Spleen (tissue), 11 donors: ENCODE measurements around the gene DUSP9. TPM values are rescaled to one million over a fixed set of nuclear protein-coding genes. Genes with fewer than 3 reads are reported as not detected.
"Not testable (repeated sequence)": the region's sequence is repeated elsewhere in the genome, so short reads cannot be mapped to it uniquely, and the experiment has no call there.

Experiments
- DNase-seq: peaks from one replicate; pipeline ENCODE4 v3.0.0-alpha.2; 2020
- H3K27ac ChIP-seq, 8 donors: fragments of 200-600 bp; sonication (generic) in 7 of 8; 1 replicate in 4 of 8; 2 replicates in 4 of 8; pipeline versions ENCODE4 v1.5.0 to v1.8.0; 2016 to 2021; ENCODE audit warnings: inconsistent platforms in 4 of 8, mild to moderate bottlenecking in 4 of 8, moderate library complexity in 1 of 8
- H3K27me3 ChIP-seq, 7 donors: fragments of 200-600 bp; sonication (generic) in 6 of 7; replicated peaks in 1 of 7; 1 replicate in 4 of 7; 2 replicates in 3 of 7; pipeline versions ENCODE4 v1.5.0 to v1.8.0; 2016 to 2021; ENCODE audit warnings: inconsistent platforms in 3 of 7, mild to moderate bottlenecking in 1 of 7
- H3K36me3 ChIP-seq, 6 donors: fragments of 200-600 bp; sonication (generic) in 5 of 6; 1 replicate in 4 of 6; 2 replicates in 2 of 6; pipeline versions ENCODE4 v1.5.0 to v1.8.0; 2016 to 2021; ENCODE audit warnings: inconsistent platforms in 2 of 6
- H3K4me1 ChIP-seq, 6 donors: fragments of 200-600 bp; sonication (generic) in 5 of 6; 1 replicate in 3 of 6; 2 replicates in 3 of 6; pipeline versions ENCODE4 v1.5.0 to v1.8.0; 2016 to 2021; ENCODE audit warnings: inconsistent platforms in 3 of 6
- H3K4me3 ChIP-seq, 8 donors: fragments of 200-600 bp; sonication (generic) in 7 of 8; 1 replicate in 4 of 8; 2 replicates in 4 of 8; pipeline versions ENCODE4 v1.5.0 to v1.8.0; 2016 to 2021; ENCODE audit warnings: inconsistent platforms in 4 of 8, mild to moderate bottlenecking in 4 of 8, moderate library complexity in 2 of 8
- H3K9me3 ChIP-seq, 8 donors: fragments of 200-600 bp; sonication (generic) in 7 of 8; 1 replicate in 4 of 8; 2 replicates in 4 of 8; pipeline versions ENCODE4 v1.5.0 to v1.8.0; 2016 to 2021; ENCODE audit warnings: inconsistent platforms in 4 of 8
- POLR2A ChIP-seq, 3 donors: fragments of 450-650 bp; IDR thresholded peaks; one replicate each; pipeline ENCODE4 v1.5.1; 2017; ENCODE audit warnings: antibody characterized with exemption in 3 of 3, mild to moderate bottlenecking in 1 of 3
- POLR2AphosphoS5 ChIP-seq, 3 donors: sonication (generic); formaldehyde crosslinking; IDR thresholded peaks; one replicate each; pipeline ENCODE4 v1.5.1; 2017; ENCODE audit warnings: antibody characterized with exemption in 3 of 3
- WGBS, 5 donors: extraction: QIAGEN DNeasy Blood & Tissue Kit in 3 of 5; methylation state at CpG; one replicate each; pipeline versions ENCODE4 v1.1.5 to v1.1.7; 2013 to 2018; 5-methylcytosine and 5-hydroxymethylcytosine counted together
- intact Hi-C: fragments of 100-400 bp; cut with DNase I; formaldehyde crosslinking; loops from one replicate; pipeline ENCODE4 v1.15.0; 2023; ENCODE audit warnings: low total_unique reads
- polyA plus RNA-seq, 3 donors: library from polyadenylated mRNA; stranded (reverse); fragments of 200-250 nt; gene quantifications; one replicate each; pipeline ENCODE4 v1.2.1, GENCODE V29; 2013
- small RNA-seq, 4 donors: library from RNA; depleted of rRNA; stranded (forward); fragments of <200 nt; gene quantifications; one replicate each; pipeline ENCODE3, GENCODE V24; 2016
- total RNA-seq, 7 donors: library from RNA; depleted of rRNA in 3 of 7; stranded (reverse); fragments of >200 nt in 3 of 7; fragmentation: NEBNext Ultra II Directional in 4 of 7; extraction: Animal tissue kit (Norgen Biotek cat#: 25700) in 4 of 7; gene quantifications; one replicate each; pipeline versions ENCODE4 v1.1.0 to v1.2.1, GENCODE V29; 2016 to 2021
- TF ChIP-seq, protein P1 (sequence below), 11 experiments: fragments of 200-600 bp in 7 of 11; fragments of 450-650 bp in 4 of 11; sonication (generic) in 4 of 11; IDR thresholded peaks in 8 of 11; conservative IDR thresholded peaks in 3 of 11; 1 replicate in 7 of 11; 2 replicates in 4 of 11; pipeline versions ENCODE4 v1.4.0 to v1.8.0; 2016 to 2021; ENCODE audit warnings: antibody characterized with exemption in 11 of 11, inconsistent platforms in 4 of 11, mild to moderate bottlenecking in 1 of 11
- donor health status: healthy with polysubstance abuse.
- donor health status: DM: no; HTN: no; CAD: no; lungs with moderate emphysema.
- donor health status: DM: no; HTN: no; CAD: no.
- donor health status: Bipolar disorder and iron deficiency.
- donor health status: healthy.
- donor health status: DM: no; HTN: no; CAD: no.
- donor health status: DM: yes; HTN: yes; CAD: no.

The DUSP9 gene
- total and polyA plus RNA-seq, 10 donors = 0.09 to 0.17 TPM; not detected in 8

DNA sequence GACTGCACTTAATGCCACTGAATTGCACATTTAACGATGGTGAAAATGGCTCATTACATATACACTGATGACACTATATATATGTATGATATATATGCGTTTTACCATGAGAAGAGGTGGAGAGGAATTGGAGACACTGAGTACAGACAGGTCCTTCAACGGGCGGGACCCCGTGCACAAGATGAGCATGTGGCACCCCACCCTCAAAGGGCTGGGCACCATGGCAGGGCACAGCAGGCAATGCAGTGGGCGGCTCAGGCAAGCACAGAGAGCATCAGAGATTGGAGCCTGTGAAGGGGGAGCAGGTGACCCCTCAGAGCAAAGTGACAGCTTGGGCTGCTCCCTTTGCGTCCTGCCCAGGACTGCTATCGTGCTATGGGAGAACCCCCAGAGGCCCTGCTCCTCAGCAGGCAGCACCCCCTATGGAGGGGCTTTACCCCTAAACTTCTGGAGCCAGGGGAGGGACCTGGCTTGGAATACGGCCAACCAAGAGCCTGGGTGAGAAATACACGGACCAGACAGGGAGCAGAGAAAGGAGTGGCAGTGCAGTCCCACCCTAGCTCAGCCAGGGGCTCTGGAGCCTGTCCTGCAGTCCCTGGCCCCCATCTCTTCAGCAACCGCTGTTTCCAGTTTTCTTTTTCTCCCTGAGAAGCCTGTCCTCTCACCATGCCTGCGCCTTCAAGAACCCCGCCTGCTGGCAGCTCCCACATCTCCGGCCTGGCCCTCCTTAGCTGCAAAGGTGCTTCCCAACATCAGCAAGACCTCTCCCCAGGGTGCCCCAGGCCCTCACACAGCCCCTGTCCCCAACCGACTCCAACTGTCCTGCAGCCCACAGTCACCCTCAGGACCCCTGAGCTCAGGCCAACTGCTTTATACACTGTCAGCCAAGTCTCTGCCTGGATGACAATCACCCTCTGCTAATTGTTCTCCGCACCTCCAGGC lies 51.2 kb downstream of the DUSP9 start:
- 83 to 99% (median 92%) methylated on average over 10 to 15 of the region's 16 CpGs for WGBS, 5 donors
- intact Hi-C loops = no loop called here
- peaks cover 0 to 6% (median 0%) of the 10 kb centered on the region in 6 donors for H3K4me1 ChIP-seq
- TF ChIP-seq, protein P1, sequence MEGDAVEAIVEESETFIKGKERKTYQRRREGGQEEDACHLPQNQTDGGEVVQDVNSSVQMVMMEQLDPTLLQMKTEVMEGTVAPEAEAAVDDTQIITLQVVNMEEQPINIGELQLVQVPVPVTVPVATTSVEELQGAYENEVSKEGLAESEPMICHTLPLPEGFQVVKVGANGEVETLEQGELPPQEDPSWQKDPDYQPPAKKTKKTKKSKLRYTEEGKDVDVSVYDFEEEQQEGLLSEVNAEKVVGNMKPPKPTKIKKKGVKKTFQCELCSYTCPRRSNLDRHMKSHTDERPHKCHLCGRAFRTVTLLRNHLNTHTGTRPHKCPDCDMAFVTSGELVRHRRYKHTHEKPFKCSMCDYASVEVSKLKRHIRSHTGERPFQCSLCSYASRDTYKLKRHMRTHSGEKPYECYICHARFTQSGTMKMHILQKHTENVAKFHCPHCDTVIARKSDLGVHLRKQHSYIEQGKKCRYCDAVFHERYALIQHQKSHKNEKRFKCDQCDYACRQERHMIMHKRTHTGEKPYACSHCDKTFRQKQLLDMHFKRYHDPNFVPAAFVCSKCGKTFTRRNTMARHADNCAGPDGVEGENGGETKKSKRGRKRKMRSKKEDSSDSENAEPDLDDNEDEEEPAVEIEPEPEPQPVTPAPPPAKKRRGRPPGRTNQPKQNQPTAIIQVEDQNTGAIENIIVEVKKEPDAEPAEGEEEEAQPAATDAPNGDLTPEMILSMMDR (IDR thresholded peaks at IDR 0.05 in 8 of 11, conservative IDR thresholded peaks at IDR 0.05 in 3 of 11) = no peak
- peak in 1 of 3 donors; percentile 6 for TF ChIP-seq POLR2AphosphoS5 (IDR thresholded peaks at IDR 0.05)
- no peaks in the 10 kb centered on the region for H3K9me3 ChIP-seq
- H3K4me3 ChIP-seq = no peak overlapping the region
- peaks cover 0 to 90% (median 19%) of the 10 kb centered on the region in 6 donors for H3K36me3 ChIP-seq
- H3K27me3 ChIP-seq = no peaks in the 10 kb centered on the region
- no peak for DNase-seq
- H3K27ac ChIP-seq = peak overlapping the region in 1 of 8 donors; percentile 59

DNA sequence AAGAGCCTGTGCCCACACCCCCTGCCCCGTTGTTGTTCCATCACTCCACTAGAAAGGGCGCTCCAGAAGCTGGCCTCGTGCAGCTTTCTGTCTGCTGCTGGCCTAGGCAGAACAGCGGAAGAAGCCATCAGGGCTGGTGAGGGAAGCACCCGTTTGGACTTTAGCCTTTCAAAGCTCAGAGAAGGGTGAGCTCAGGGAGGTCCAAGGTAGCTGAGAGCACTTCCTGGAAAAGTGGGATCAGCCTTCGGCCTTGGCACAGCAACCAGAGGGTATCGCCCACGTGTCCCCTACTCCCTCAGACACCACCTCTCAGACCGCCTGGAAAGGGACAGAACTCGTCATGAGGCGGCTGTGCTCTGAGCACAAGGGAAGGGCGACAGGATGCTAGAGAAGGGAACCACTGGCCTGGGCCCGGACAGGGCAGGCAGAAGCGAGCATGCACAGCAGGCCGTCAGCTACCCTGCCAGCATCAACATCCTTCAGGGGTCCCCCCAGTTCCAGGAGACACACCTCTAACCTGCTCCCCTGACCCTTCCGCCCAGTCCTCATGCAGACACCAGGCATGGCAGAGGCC lies 52.3 kb downstream of the DUSP9 start:
- H3K9me3 ChIP-seq, DNase-seq, H3K4me1 ChIP-seq, H3K27me3 ChIP-seq, H3K4me3 ChIP-seq, intact Hi-C loops: not testable (repeated sequence)
- TF ChIP-seq POLR2AphosphoS5 (IDR thresholded peaks at IDR 0.05) = peak in 2 of 3 donors; percentile 7 to 16
- Histone ChIP-seq H3K36me3 (peaks cover 0 to 97% (median 26%) of the 10 kb centered on the region in 6 donors), H3K27ac (peak overlapping the region in 4 of 8 donors; percentile 55 to 63 (median 60))
- WGBS, 5 donors = 73 to 89% (median 84%) methylated on average over 5 to 16 of the region's 16 CpGs

GRCh38 chrX:153699784-153700371 lies 52.9 kb downstream of the DUSP9 start:
- Histone ChIP-seq H3K36me3 (peaks cover 0 to 98% (median 26%) of the 10 kb centered on the region in 6 donors), H3K27ac (peak overlapping the region in 5 of 8 donors; percentile 42 to 63 (median 59))
- H3K27me3 ChIP-seq, intact Hi-C loops, H3K4me1 ChIP-seq, H3K9me3 ChIP-seq, H3K4me3 ChIP-seq: not testable (repeated sequence)
- 76 to 86% (median 81%) methylated on average over 12 to 18 of the region's 18 CpGs; no CpG with 5 or more reads in 1 of the 5 donors for WGBS, 5 donors
- DNase-seq = peak; percentile 78
- peak in 2 of 3 donors; percentile 25 to 32 for TF ChIP-seq POLR2AphosphoS5 (IDR thresholded peaks at IDR 0.05)

DNA sequence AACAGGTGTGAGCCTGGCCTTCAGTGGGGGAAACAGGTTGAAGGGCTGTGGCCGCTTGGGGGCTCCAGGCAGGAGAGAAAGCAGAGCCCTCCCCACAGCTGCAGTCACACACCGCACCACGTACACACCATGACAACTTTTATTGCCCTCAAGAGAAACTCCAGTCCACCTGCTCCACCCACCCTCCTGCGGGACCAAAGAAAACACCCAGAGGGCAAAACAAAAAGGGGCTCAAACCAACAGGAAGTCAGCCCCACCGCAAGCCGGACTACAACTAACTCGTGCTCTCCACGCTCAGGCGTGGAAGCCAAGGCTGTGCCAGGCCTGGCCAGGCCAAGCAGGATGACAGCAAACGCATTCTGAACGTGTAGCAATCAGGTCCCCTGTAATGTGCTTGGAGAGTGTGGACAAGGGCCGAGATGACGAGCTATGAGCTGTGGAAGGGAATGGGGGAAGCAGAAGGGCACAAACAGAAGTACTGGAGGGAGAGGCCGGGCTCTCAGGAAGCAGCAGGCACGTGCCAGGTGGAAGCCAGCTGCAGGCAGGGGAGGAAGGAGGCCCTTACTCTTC lies 53.5 kb downstream of the DUSP9 start:
- no peak for DNase-seq
- no peaks in the 10 kb centered on the region for H3K27me3 ChIP-seq
- TF ChIP-seq POLR2A (IDR thresholded peaks at IDR 0.05) (no peak), POLR2AphosphoS5 (IDR thresholded peaks at IDR 0.05) (no peak)
- TF ChIP-seq, protein P1 (IDR thresholded peaks at IDR 0.05 in 8 of 11, conservative IDR thresholded peaks at IDR 0.05 in 3 of 11) = no peak
- H3K36me3 ChIP-seq = peaks cover 0 to 100% (median 26%) of the 10 kb centered on the region in 6 donors
- 72 to 82% (median 75%) methylated on average over 9 to 15 of the region's 15 CpGs for WGBS, 5 donors
- H3K27ac ChIP-seq = peak overlapping the region in 5 of 8 donors; percentile 42 to 63 (median 59)
- H3K4me1 ChIP-seq = peaks cover 0 to 6% (median 0%) of the 10 kb centered on the region in 6 donors
- intact Hi-C loops = no loop called here
- H3K9me3 ChIP-seq = no peaks in the 10 kb centered on the region
- H3K4me3 ChIP-seq = no peak overlapping the region

Small RNA genes within 50 kb of the gene (small RNA-seq; reads per million reads assigned to genes)
- 0 reads per million in 4 donors for gene RN7SL687P

Other genes with a start within 250 kb of the DUSP9 start
- not detected for gene PNMA6E, start 245.9 kb upstream of the DUSP9 start, total RNA-seq
- not detected for gene PNMA6E, start 245.9 kb upstream of the DUSP9 start, polyA plus RNA-seq
- gene ZFP92, start 235.7 kb upstream of the DUSP9 start, total RNA-seq = 1 to 10 TPM; 1.5 to 3.4 (median 2.4) TPM
- gene ZFP92, start 235.7 kb upstream of the DUSP9 start, polyA plus RNA-seq = under 1 TPM; 0.26 to 0.83 (median 0.50) TPM
- gene TREX2, start 201.1 kb upstream of the DUSP9 start, total RNA-seq = 1 to 10 TPM; 1.2 to 6.4 (median 3.7) TPM
- gene TREX2, start 201.1 kb upstream of the DUSP9 start, polyA plus RNA-seq = 1 to 10 TPM; 1.1 to 1.8 (median 1.3) TPM
- 10 to 100 TPM; 23.6 to 36.2 (median 33.2) TPM for gene HAUS7, start 176.6 kb upstream of the DUSP9 start, total RNA-seq
- gene HAUS7, start 176.6 kb upstream of the DUSP9 start, polyA plus RNA-seq = 10 to 100 TPM; 36.6 to 83.7 (median 79.8) TPM
- gene BGN, start 152.2 kb upstream of the DUSP9 start, total RNA-seq = 100 to 1,000 TPM; 180 to 370 (median 268) TPM
- 100 to 1,000 TPM in 1 of 3 donors, 10 to 100 TPM in 2; 37.1 to 109 (median 40.1) TPM for gene BGN, start 152.2 kb upstream of the DUSP9 start, polyA plus RNA-seq
- under 1 TPM in 2 of 7 donors, not detected in 5; 0.07 to 0.13 TPM for gene ATP2B3, start 129.6 kb upstream of the DUSP9 start, total RNA-seq
- not detected for gene ATP2B3, start 129.6 kb upstream of the DUSP9 start, polyA plus RNA-seq
- 10 to 100 TPM; 17.5 to 32.0 (median 21.7) TPM for gene CCNQ, start 48.1 kb upstream of the DUSP9 start, total RNA-seq
- gene CCNQ, start 48.1 kb upstream of the DUSP9 start, polyA plus RNA-seq = 10 to 100 TPM; 58.6 to 67.3 (median 59.6) TPM
- gene PNCK, start 26.6 kb downstream of the DUSP9 start, total RNA-seq = 1 to 10 TPM in 2 of 7 donors, under 1 TPM in 1, not detected in 4; 0.73 to 1.2 (median 1.0) TPM
- under 1 TPM; 0.18 to 0.35 (median 0.22) TPM for gene PNCK, start 26.6 kb downstream of the DUSP9 start, polyA plus RNA-seq
- 10 to 100 TPM in 5 of 7 donors, 1 to 10 TPM in 2; 6.7 to 72.9 (median 14.7) TPM for gene SLC6A8, start 40.7 kb downstream of the DUSP9 start, total RNA-seq
- gene SLC6A8, start 40.7 kb downstream of the DUSP9 start, polyA plus RNA-seq = 1 to 10 TPM; 3.2 to 5.3 (median 3.2) TPM
- gene BCAP31, start 77.2 kb downstream of the DUSP9 start, total RNA-seq = 100 to 1,000 TPM; 132 to 173 (median 136) TPM
- gene BCAP31, start 77.2 kb downstream of the DUSP9 start, polyA plus RNA-seq = 100 to 1,000 TPM in 2 of 3 donors, 10 to 100 TPM in 1; 77.3 to 135 (median 108) TPM
- 10 to 100 TPM; 14.9 to 28.1 (median 23.2) TPM for gene ABCD1, start 77.7 kb downstream of the DUSP9 start, total RNA-seq
- 1 to 10 TPM; 5.1 to 9.7 (median 6.9) TPM for gene ABCD1, start 77.7 kb downstream of the DUSP9 start, polyA plus RNA-seq
- gene PLXNB3, start 117.0 kb downstream of the DUSP9 start, total RNA-seq = 1 to 10 TPM in 6 of 7 donors, under 1 TPM in 1; 0.68 to 2.8 (median 1.7) TPM
- gene PLXNB3, start 117.0 kb downstream of the DUSP9 start, polyA plus RNA-seq = 1 to 10 TPM in 1 of 3 donors, under 1 TPM in 2; 0.48 to 1.5 (median 0.49) TPM
- gene SRPK3, start 133.8 kb downstream of the DUSP9 start, total RNA-seq = not detected
- under 1 TPM; 0.03 to 0.26 (median 0.07) TPM for gene SRPK3, start 133.8 kb downstream of the DUSP9 start, polyA plus RNA-seq
- 10 to 100 TPM; 51.8 to 92.7 (median 68.7) TPM for gene IDH3G, start 147.2 kb downstream of the DUSP9 start, total RNA-seq
- 10 to 100 TPM; 32.7 to 47.0 (median 41.3) TPM for gene IDH3G, start 147.2 kb downstream of the DUSP9 start, polyA plus RNA-seq
- gene SSR4, start 147.5 kb downstream of the DUSP9 start, total RNA-seq = 100 to 1,000 TPM; 144 to 307 (median 217) TPM
- 100 to 1,000 TPM; 357 to 488 (median 359) TPM for gene SSR4, start 147.5 kb downstream of the DUSP9 start, polyA plus RNA-seq
- 10 to 100 TPM in 5 of 7 donors, 1 to 10 TPM in 2; 6.4 to 15.4 (median 10.7) TPM for gene PDZD4, start 183.3 kb downstream of the DUSP9 start, total RNA-seq
- gene PDZD4, start 183.3 kb downstream of the DUSP9 start, polyA plus RNA-seq = 10 to 100 TPM in 1 of 3 donors, 1 to 10 TPM in 2; 3.7 to 21.8 (median 9.4) TPM
- 1 to 10 TPM; 1.2 to 5.1 (median 2.2) TPM for gene L1CAM, start 239.0 kb downstream of the DUSP9 start, total RNA-seq
- 1 to 10 TPM; 1.6 to 3.4 (median 3.2) TPM for gene L1CAM, start 239.0 kb downstream of the DUSP9 start, polyA plus RNA-seq